ENCODE measurements around the gene PDIA5. TPM values are rescaled to one million over a fixed set of nuclear protein-coding genes. Genes with fewer than 3 reads are reported as not detected.
A peak's percentile ranks its signal among the peaks of the same experiment; 100 is the strongest.
"Not testable (repeated sequence)": the region's sequence is repeated elsewhere in the genome, so short reads cannot be mapped to it uniquely, and the experiment has no call there.

PDIA5 gene
- total RNA-seq, 1 experiment from 2014 or later = 33.4 TPM

DNA sequence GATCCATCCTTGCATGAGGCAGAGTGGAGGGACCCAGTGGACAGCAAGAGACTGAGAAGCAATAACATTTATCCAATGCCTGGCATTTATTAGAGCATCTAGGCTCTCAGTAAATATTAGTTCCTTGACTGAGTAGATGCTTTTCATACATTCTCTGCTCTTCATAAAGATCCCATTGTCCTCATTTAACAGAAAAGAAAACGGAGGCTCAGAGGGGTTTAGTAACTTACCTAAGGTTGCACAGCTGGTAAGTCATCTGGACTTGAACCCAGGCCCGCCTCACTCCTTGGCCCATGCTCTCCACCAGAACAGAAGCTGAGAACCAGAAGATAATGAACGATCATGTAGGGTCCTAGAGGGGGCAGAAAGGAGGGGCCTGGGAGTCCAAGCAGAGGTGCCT lies 82.7 kb downstream of the PDIA5 start:
- in situ Hi-C loops (cut with HindIII; ENCODE audit: low pct_unique_long_range_greater_than_20kb, low sequenced_read_pairs) = no loop called here
- no peak for DNase-seq (ENCODE audit: low read depth, low spot score)

DNA sequence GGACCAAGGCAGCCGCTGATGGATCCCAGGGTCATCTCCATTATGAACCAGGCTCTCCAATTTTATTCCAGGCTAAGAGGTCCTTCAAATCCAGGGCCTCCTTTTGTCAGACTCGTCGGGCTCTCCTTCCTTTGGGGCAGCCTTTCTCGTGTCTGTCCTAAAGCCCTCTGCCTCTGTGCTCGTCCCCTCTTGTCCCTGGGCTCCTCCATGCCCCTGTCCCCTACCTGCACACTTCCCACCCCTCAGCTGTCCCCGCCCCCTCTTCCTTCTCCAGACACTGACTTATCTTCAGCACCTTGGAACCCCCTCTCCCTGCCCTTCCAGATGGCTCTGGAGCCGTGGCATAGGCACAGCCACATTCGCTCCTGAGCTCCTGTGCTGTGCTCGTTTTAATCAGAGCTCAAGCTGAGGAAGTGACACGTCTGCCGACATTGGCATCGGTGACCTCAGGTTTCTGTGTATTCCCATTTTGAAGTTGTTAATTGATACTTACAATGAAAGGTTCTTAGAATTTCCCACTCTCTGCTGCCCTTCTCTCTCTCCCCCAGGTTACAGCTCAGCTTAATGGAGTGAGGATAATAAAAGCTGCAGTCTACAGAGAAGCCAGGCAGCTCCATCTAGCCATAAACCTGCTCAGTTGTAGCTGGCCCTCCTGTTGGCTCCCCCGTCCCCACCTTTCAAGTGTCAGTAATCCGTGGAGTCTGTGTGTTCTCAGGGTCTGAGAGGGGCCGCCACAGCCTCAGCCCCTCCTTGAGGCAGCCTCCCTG lies 83.8 kb downstream of the PDIA5 start:
- in situ Hi-C loops (cut with HindIII; ENCODE audit: low pct_unique_long_range_greater_than_20kb, low sequenced_read_pairs) = no loop called here
- no peak for DNase-seq (ENCODE audit: low read depth, low spot score)

- in situ Hi-C loops (cut with HindIII; ENCODE audit: low pct_unique_long_range_greater_than_20kb, low sequenced_read_pairs) = no loop called here
- DNase-seq (ENCODE audit: low read depth, low spot score) = no peak
These were observed 84.5 kb downstream of the PDIA5 start for GRCh38 chr3:123151251-123151705.

DNA sequence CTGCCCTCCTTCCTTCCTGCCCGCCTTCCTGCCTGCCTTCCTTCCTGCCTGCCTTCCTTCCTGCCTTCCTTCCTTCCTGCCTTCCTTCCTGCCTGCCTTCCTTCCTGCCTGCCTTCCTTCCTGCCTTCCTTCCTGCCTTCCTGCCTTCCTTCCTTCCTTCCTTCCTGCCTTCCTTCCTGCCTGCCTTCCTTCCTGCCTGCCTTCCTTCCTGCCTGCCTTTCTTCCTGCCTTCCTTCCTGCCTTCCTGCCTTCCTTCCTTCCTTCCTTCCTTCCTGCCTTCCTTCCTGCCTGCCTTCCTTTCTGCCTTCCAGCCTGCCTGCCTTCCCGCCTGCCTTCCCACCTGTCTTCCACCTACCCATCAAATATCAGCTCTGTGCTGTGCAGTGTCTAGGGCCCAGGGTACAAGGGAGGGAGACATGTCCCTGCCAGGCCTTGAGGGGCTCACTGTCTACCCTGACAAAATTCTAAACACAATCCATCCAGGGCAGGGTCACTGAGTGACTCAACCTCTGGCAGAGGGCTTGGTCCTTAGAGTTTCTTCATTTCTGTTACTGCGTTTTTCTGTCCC lies 85.1 kb downstream of the PDIA5 start:
- in situ Hi-C loops (cut with HindIII; ENCODE audit: low pct_unique_long_range_greater_than_20kb, low sequenced_read_pairs); DNase-seq (ENCODE audit: low read depth, low spot score): not testable (repeated sequence)

- in situ Hi-C loops (cut with HindIII; ENCODE audit: low pct_unique_long_range_greater_than_20kb, low sequenced_read_pairs) = no loop called here
- no peak for DNase-seq (ENCODE audit: low read depth, low spot score)
These were observed 85.9 kb downstream of the PDIA5 start for GRCh38 chr3:123152687-123153086.

- no peak for DNase-seq (ENCODE audit: low read depth, low spot score)
- in situ Hi-C loops (cut with HindIII; ENCODE audit: low pct_unique_long_range_greater_than_20kb, low sequenced_read_pairs) = no loop called here
These were observed 86.5 kb downstream of the PDIA5 start for GRCh38 chr3:123153125-123154019.

GRCh38 chr3:123154020-123154985 lies 87.5 kb downstream of the PDIA5 start:
- DNase-seq (ENCODE audit: low read depth, low spot score) = no peak
- in situ Hi-C loops (cut with HindIII; ENCODE audit: low pct_unique_long_range_greater_than_20kb, low sequenced_read_pairs) = no loop called here

- no peak for DNase-seq (ENCODE audit: low read depth, low spot score)
- in situ Hi-C loops (cut with HindIII; ENCODE audit: low pct_unique_long_range_greater_than_20kb, low sequenced_read_pairs) = no loop called here
These were observed 88.7 kb downstream of the PDIA5 start for GRCh38 chr3:123155471-123156011.

GRCh38 chr3:123156276-123156995 lies 89.6 kb downstream of the PDIA5 start:
- in situ Hi-C loops (cut with HindIII; ENCODE audit: low pct_unique_long_range_greater_than_20kb, low sequenced_read_pairs) = no loop called here
- no peak for DNase-seq (ENCODE audit: low read depth, low spot score)

DNA sequence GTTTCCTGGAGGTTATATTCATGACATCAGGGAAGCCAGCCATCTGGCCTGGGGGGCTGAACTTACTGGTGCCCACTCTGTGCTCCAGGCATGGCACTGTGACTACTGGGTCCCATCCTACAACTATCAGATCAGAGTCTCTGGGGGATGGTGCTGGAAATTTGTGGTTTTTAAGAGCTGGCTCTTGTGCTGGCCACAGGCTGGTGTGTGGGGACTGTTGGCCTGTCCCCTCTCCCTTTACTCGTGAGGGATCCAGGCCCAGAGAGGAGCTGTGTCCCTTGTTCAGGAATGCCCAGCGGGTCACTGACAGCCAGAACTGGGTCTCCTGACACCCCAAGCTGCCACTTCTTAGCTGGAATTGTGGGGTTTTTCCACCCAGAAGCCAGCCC lies 90.4 kb downstream of the PDIA5 start:
- in situ Hi-C loops (cut with HindIII; ENCODE audit: low pct_unique_long_range_greater_than_20kb, low sequenced_read_pairs) = no loop called here
- no peak for DNase-seq (ENCODE audit: low read depth, low spot score)

DNA sequence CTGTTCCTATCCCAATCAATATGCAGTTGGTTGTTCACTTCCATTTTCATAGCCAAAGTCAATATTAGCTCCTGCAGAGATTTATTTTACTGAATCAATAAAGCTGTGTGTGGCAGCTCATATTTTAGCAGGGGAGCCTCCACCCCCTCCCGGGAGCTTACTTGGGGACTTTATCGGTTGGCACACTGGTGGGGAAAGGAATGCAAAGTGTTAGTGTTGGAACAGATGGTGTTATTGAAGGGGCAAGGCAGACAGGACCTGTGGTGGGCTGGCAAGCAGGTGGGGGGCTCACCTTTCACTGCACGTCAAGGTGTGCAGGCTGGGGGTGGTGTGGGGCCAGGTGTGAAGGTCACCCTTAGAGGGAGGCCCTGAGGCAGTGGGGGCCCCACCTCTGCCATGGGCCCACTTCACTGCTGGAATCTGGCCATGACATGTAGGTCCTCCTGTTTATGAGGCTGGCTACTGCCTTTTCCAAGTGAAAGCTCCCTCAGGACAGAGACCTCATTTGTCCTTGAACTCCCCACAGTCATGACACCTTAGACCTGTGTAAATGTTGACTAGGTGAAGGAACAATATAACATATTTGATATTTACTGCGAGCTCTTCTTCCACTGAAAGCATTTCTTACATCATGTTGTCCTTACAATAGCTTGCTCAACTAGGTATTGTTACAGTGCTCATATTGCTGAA lies 90.9 kb downstream of the PDIA5 start:
- no peak for DNase-seq (ENCODE audit: low read depth, low spot score)

GRCh38 chr3:123158330-123158729 lies 91.5 kb downstream of the PDIA5 start:
- in situ Hi-C loops (cut with HindIII; ENCODE audit: low pct_unique_long_range_greater_than_20kb, low sequenced_read_pairs) = no loop called here
- no peak for DNase-seq (ENCODE audit: low read depth, low spot score)

More for the DNA sequence above, 90.9 kb downstream of the PDIA5 start:
- in situ Hi-C loops (cut with HindIII; ENCODE audit: low pct_unique_long_range_greater_than_20kb, low sequenced_read_pairs) = no loop called here

GRCh38 chr3:123158899-123159390 lies 92.1 kb downstream of the PDIA5 start:
- no peak for DNase-seq (ENCODE audit: low read depth, low spot score)
- in situ Hi-C loops (cut with HindIII; ENCODE audit: low pct_unique_long_range_greater_than_20kb, low sequenced_read_pairs) = no loop called here

- no peak for DNase-seq (ENCODE audit: low read depth, low spot score)
- in situ Hi-C loops (cut with HindIII; ENCODE audit: low pct_unique_long_range_greater_than_20kb, low sequenced_read_pairs) = no loop called here
These were observed 93.3 kb downstream of the PDIA5 start for GRCh38 chr3:123159926-123160635.

- DNase-seq (ENCODE audit: low read depth, low spot score) = peak; percentile 23
- in situ Hi-C loops (cut with HindIII; ENCODE audit: low pct_unique_long_range_greater_than_20kb, low sequenced_read_pairs) = no loop called here
These were observed 94.3 kb downstream of the PDIA5 start for GRCh38 chr3:123161167-123161566.

Measured in SK-MEL-5 (cell line).